Measurements from ENCODE around the gene GRID2.
"Not testable (repeated sequence)": the region's sequence is repeated elsewhere in the genome, so short reads cannot be mapped to it uniquely, and the experiment has no call there.

GRID2 gene

DNA sequence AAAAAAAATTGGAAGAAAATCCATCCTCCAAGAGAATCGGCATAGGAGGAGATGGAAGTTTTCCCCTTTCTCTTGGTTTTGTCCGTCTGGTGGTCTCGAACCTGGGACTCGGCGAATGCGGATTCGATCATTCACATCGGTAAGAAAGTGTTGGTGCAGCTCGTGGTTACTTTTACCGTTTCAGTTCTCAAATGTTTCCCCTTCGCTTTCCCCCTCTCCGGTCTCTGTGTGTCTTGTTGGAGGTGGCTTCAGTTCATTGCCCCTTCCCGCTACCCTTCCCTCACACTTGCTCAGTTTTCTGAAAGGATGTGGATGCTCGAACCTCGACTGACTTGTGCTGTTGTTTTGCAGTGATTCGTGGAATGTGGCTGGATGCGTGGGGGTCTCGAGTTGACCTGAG, 840 bp downstream of the GRID2 start:
- no peak for DNase-seq (ENCODE audit: low read depth, low spot score)
- no peak overlapping the region for H3K27ac ChIP-seq

DNA sequence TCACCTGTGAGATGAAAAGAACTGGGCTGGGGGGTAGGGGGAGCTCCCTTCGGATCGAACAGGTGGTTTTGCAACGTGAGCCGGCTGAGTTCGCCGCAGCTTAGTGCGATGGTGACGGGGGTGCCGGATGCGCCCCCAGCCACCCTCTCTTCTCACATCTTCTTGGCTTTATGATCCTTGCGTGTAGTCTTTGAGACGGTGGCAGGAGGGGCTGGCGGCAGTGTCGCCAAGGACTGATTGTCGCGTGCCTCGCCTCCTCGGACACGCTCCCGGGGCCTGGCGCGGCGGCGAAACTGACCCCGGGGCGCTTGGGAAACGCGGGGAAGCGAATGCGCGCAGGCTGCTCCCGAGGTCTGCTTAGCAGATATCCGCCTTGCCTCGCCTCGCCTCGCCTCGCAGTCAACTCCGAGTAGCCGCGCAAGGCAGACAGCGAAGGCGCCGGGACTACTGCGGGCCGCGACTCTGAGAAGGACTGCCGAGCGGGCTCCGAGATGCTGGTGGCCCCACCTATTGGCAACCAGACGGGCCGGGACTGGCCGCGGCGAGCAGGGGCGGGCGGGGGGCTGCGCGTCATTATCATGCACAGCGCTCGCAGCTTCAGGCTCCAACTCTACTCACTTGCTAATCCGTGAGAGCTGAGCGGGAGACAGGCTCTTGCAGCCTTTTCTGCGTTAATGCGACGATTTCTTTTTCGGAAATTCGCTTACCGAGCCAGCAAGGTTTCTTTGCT, 1.5 kb downstream of the GRID2 start:
- H3K27ac ChIP-seq = no peak overlapping the region
- DNase-seq (ENCODE audit: low read depth, low spot score) = no peak

DNA sequence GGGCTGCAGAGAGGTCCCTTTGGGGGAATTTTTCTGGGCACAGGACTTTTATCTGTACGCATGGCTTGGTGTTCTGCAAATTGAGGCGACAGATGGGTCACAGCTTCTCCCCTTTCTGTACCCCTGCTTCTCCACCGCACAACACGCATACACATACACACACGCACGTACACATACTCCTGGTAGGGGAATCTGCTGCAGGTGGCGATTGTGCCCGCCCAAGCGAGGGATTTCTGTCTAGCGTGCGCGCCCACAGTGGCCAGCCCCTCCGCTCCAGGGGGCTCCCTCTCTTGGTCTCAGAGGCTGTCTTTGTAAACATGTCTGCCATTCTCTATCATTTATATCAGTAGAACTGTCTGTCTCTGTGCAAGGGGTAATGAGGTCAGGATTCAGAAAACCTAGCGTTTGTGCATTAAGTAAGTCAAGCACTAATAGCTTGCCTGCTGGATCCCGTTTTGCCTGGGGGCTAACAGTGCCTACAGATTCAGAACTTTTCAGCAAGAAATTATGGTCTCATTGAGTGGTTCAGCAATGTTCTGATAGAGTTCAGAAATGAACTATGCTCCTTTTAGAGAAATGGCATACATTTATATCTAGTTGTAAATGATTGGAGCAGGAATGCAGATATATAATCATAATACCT, 2.2 kb downstream of the GRID2 start:
- no peak overlapping the region for H3K27ac ChIP-seq
- DNase-seq (ENCODE audit: low read depth, low spot score) = no peak

DNA sequence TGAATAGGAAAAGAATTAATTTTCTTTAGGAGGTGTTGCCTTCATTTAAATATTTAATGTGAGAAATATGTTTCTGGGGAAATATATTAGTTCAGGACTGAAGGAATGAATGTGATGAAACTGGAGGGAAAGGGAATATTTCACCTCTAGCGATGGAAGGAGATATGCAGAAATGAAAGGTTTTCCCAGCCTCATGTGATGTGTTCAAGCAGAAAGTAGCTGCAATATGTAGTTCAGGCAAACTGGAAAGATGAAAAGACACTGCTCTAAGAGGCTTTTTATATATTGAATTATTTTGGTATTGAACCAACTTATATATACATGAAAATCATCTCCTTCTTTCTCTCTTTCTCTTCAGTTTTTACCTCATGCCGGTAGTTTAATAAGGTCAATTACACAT, 3.4 kb downstream of the GRID2 start:
- H3K27ac ChIP-seq = no peak overlapping the region
- DNase-seq (ENCODE audit: low read depth, low spot score) = no peak

DNA sequence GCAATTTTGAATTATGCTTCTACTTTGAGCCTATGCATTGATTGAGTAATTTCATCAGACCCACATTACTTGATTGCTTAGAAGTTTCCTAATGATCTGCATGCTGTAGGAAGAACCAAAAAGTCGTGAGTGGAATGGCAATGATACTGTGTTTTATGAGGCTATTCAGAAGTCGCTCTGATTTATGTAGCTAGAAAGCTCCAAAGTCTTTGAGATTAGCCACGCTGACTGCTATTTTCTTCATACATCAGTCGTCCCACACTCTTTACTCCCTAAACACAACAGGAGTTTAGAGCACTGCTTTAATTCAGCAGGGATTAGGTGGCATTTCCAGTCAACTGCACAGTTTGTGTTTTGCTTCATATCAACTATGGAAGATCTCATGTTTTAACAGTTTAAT, 4.1 kb downstream of the GRID2 start:
- DNase-seq (ENCODE audit: low read depth, low spot score) = no peak
- no peak overlapping the region for H3K27ac ChIP-seq

DNA sequence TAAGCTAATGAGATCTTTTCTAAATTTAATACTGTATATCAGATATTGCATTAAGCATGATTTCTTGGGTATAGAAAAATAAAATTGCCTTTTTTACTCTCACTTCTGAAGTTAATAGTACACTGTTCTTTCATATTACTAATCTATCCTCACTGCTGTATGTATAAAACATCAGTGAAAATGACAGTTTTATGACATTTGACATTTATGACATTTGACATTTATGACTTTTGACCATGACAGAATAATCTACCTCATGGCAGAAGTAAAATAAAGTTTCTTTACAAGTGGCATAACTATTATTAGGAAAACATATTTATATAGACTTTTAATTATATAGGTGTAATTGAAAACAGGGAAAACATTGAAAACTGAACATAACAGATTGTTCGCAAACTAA, 13.3 kb downstream of the GRID2 start:
- DNase-seq (ENCODE audit: low read depth, low spot score) = no peak
- no peak overlapping the region for H3K27ac ChIP-seq

DNA sequence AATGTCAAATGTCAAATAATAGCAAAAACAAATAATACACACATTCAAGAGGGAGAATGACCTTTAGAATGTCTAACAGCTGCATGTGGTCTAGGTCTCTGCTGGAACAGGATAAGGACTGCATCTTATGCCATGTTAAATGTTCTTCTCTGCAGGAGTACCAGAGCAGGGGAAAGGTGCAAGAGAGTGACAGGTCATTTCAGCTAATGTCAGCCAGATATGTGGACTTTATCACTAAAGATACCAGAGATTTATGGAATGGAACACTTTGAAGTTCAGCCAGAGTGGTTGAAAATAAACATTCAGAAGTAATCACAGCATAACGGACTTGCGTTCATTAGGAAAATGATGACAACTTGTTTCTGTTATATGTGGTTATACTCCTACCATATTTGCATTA, 24.3 kb downstream of the GRID2 start:
- H3K27ac ChIP-seq = no peak overlapping the region
- no peak for DNase-seq (ENCODE audit: low read depth, low spot score)

DNA sequence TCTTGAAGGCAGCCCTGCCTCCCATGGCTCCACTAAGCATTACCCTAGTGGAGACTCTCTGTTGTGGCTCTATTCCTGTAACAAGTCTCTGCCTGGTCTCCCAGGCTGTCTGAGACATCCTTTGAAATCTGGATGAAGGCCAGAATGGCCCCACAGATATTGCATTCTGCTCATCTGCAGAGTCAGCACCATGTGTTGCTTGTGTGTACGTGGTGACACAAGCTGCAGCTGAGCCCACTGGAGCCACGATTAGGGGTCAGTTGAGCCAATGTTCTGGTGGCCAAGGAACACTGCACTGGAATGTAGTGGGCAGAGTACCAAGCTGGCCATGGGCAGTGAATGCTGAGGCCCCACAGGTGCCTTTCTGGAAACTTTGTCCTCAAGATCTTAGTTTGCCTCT, 29.2 kb downstream of the GRID2 start:
- no peak overlapping the region for H3K27ac ChIP-seq
- DNase-seq (ENCODE audit: low read depth, low spot score) = no peak

DNA sequence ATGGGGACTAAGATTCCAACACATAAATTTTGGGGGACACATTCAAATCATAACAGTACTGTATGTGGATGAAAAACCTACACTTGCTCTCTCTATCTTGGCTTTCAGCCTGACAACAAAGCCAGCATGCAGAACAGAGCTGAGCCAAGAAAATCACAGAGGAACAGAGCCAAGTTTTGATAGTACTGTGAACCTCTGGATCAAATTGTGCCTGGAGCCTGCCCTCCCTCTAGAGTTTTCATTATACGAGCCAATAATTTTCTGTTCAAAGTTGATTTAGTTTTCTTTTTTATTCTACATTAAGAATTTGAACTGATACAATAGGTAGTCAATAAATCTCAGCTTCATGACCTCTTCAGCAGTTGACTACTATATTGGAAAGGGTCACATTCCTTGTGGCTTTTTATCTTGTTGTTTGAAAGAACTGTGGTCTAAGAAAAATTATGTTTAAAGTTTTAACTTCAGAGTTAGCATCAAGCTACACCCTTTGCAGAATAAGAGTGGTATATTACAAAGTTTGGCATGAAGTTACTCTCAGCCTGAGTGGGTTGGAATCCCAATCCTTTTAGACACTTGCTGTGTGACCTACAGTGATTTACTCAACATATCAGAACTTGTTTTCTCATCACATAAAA, 31.1 kb downstream of the GRID2 start:
- no peak overlapping the region for H3K27ac ChIP-seq
- DNase-seq (ENCODE audit: low read depth, low spot score) = no peak

DNA sequence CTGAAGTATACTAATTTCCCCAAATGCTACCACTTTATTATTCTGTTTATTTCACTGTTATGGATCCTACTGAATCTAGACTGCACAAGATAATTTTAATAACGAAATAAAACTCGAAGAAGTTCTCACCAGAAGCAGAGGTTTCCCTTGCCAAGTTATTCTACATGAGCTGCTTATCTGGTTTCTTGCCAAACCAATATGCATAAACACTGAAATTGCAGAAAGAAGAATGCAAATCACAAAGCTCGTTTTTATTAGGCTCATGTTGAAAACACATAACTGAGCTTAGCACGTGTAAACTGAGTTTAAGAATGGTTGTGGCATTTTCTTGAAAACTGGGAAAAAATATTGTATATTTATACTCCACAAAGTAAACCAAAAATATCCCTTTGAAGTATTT, 35.9 kb downstream of the GRID2 start:
- no peak overlapping the region for H3K27ac ChIP-seq
- DNase-seq (ENCODE audit: low read depth, low spot score) = no peak

DNA sequence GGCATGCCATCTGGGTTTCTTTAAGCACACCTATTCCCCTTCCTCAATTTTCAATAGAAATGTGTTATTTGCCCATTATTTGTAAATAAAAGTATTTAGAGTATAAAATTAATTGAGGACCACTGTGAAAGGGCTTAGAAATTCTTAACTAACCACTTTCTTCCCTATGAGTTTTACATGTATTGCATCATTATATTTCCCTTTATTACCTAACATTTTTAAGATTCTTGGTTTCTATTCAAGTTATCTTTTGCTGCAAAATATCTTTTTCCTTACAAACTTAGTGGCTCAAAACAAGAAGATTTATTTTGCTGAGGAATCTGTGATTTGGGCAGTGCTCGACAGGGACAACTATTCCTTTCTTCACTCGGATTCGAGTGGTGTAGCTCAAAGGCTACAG, 40.5 kb downstream of the GRID2 start:
- no peak overlapping the region for H3K27ac ChIP-seq
- no peak for DNase-seq (ENCODE audit: low read depth, low spot score)

DNA sequence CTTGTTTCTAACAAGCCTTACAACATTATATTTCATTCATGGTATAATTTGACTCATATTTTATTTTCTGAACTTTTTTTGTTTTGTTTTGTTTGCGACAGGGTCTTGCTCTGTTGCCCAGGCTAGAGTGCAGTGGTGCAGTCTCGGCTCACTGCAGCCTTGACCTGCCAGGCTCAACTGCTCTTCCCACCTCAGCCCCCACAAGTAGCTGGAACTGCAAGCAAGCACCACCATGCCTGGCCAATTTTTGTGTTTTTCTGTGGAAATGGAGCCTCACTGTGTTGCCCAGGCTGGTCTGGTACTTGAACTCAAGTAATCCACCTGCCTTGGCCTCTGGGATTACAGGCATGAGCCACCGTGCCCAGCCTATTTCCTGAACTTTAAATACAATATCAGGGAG, 42.5 kb downstream of the GRID2 start:
- H3K27ac ChIP-seq = no peak overlapping the region
- no peak for DNase-seq (ENCODE audit: low read depth, low spot score)

DNA sequence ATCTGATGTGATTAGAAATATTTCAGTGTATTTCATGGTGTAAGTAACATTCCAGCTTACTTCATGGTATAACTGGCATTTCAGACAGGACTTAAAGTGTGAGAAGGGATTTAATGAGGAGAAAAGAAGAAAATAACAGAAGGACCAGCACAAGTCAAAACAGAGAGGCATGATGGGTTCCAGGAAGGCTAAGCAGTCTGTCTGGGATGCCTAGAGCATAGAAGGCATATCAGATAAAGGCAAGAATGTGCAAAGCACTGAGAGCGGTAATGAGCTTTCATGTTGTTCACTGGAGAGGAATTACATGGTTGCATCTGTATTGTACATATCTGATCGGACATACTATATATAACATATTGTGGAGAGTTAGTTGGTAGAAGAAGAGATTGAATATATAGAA, 54.2 kb downstream of the GRID2 start:
- DNase-seq (ENCODE audit: low read depth, low spot score) = no peak
- H3K27ac ChIP-seq = no peak overlapping the region

DNA sequence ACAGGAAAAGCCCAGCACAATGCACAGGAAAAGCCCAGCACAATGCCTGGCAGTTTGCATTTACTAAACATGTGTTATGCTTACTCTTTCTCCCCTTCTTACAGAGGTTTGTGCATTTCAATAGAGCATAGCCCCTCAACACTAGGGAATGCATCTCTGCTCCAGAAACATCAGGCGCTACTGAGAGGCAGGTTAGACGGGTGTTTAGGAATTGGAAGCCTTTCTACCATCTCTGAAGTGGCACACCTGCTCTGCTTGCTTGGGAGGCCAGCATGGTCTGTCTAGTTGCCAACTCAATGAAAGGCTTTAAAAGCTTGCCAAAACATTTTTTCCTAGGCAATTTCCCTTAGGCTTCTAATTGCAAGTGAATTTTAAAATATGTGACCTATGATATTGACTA, 55.7 kb downstream of the GRID2 start:
- no peak for DNase-seq (ENCODE audit: low read depth, low spot score)
- H3K27ac ChIP-seq = no peak overlapping the region

DNA sequence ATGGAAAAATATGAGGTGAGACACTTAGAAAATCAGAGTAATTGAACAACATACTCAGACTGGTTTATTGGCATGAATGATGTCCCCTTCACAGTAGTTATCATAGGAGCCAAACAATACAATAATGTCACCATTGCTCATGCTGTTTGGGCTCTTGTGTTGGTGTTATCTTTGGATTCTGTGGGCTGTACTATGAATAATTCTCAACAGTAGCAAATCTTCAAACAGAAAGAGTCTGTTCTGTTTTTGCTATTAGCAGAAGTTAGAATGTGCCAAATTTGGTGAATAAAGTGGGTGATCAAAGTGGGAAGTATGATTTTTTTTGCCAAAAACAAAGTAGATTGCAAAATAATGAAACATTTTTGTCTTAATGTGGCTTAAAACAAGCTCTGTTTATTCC, 58.3 kb downstream of the GRID2 start:
- DNase-seq (ENCODE audit: low read depth, low spot score) = no peak
- H3K27ac ChIP-seq = no peak overlapping the region

DNA sequence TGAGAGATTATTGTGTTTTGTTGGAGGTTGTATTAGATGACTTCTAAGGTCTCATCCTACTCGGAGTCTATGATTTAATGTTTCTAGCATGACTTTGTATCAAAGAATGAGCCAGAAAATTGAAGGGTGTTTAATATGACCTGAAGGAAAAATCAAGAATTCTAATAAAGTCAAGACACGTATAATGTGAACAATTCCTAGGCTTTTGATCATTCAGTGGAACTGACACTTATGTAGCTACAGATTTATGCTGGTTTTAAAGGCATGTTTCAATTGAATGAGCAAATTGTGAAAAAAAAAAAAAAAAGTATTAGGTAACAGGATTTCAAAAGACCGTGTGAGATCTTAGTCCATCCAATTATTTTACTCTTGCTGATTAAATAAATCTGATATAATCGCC, 64.9 kb downstream of the GRID2 start:
- no peak overlapping the region for H3K27ac ChIP-seq
- DNase-seq (ENCODE audit: low read depth, low spot score) = no peak

DNA sequence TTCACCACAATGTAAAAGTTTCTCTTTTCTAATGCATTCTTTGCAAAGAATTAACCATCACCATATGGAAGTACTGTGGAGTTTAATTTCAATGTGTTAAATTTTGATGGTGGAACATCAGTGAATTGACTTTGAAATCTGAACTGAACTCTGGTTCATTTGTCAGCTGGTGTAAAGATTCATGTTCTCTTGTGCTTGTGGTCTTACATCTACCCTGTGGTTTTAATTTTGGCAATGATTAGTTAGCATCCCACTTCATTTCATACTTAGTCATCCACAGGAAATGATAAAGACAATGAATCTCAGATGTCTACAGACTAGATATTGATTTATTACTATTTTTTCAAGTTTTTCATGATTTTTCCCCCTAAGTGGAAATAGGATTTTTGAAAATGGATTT, 77.8 kb downstream of the GRID2 start:
- no peak for DNase-seq (ENCODE audit: low read depth, low spot score)
- no peak overlapping the region for H3K27ac ChIP-seq

DNA sequence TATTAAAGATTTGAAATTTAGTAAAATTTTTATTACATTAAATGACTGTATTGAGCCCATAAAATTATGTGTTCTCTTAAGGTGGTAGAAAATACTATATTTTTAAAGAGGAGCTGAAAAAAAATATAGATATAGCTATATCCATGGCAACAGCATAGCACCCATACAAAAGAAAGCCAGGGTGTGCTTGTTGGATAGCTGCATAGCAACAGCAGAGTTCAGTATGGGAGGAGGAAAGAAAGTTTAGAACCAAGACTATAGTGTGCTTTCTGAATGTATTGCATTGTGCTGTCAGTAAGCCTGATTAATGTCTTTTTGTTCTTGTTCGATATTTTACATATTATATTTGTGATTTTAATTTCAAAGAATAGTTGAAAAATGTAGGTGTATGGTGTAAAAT, 78.4 kb downstream of the GRID2 start:
- no peak for DNase-seq (ENCODE audit: low read depth, low spot score)
- H3K27ac ChIP-seq = no peak overlapping the region

DNA sequence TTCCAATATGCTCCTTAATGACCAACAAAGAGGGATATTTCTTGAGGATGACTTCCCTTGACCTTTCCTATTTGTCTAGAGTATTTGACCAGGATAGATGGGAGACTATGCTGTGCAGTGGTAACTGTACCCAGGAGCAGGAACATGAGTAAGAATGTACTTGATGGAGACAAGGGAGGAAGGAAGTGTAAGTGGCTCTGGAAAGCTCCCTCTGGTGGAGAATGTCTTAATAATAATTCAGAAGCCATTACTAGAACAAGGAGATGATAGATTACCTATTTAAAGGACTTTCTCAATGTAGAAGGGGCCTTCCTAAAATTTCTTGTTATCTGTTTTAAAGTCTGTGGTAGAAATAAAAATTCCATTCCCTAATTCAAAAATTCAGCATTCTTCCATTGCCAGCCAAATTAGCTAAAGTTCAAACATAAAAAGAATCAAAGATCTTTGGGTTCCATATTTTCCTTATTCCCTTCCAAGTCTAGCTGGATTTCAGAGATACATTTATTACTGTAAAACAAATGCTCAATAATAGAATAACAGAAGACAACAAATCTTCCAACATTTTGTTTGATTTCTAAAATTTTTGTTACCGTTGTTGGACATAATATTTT, 83.8 kb downstream of the GRID2 start:
- H3K27ac ChIP-seq = no peak overlapping the region
- no peak for DNase-seq (ENCODE audit: low read depth, low spot score)

DNA sequence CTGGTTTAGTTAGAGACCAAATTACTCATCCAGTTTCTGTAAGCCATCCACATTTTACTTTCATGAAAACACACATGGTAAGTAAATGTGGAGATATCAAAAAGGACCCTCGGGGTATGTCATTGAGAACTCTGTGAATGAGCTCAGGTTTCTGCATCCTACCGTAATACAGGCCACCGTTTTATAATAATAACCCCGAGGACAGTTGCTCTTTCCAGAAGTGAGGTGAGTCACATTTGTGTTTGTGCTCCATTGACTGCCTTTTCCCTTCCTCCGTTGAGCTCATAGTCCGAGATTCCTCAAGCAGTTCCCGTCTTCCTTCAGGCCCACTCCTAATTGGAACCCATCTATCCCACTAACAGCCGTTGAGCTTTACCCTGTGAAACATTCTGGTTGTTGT, 95.3 kb downstream of the GRID2 start:
- DNase-seq (ENCODE audit: low read depth, low spot score) = no peak
- no peak overlapping the region for H3K27ac ChIP-seq

DNA sequence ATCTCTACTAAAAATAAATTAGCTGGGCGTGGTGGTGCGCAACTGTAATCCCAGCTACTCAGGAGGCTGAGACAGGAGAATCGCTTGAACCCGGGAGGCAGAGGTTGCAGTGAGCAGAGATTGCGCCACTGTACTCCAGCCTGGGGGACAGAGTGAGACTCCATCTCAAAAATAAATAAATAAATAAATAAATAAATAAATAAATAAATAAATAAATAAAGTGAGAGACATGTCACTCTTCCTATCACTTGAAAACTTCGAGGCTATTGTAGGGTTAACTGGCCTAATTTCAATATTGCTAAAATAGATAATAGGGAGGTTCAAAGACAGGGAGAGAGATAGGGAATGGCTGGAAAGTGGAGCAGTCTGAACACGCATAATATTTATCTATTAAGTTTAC, 99.8 kb downstream of the GRID2 start:
- H3K27ac ChIP-seq; DNase-seq (ENCODE audit: low read depth, low spot score): not testable (repeated sequence)
